SU-DHL-6 (cell line): Measurements from ENCODE around the gene CXCR1.

ENCODE experiments used
- H2AFZ ChIP-seq: fragments of 200-600 bp; sonication (generic); 2 replicates; pipeline ENCODE4 v1.6.1; 2014; ENCODE audit warnings: low read depth, mild to moderate bottlenecking, moderate library complexity, mixed read lengths, antibody characterized with exemption, low read length; ENCODE audit not compliant: severe bottlenecking
- H3F3A ChIP-seq: fragments of 200-600 bp; shearing (Covaris generic); 2 replicates; pipeline ENCODE4 v1.6.0; 2016; ENCODE audit warnings: antibody characterized with exemption, mild to moderate bottlenecking; ENCODE audit not compliant: insufficient read depth
- H3K27ac ChIP-seq: fragments of 200-600 bp; sonication (generic); 2 replicates; pipeline ENCODE4 v1.5.1; 2016; ENCODE audit warnings: low read depth, mild to moderate bottlenecking, low read length, moderate library complexity, mixed read lengths
- H3K27me3 ChIP-seq: fragments of 200-600 bp; sonication (generic), shearing (Covaris generic); 2 replicates; pipeline ENCODE4 v1.6.0; 2014; ENCODE audit warnings: mild to moderate bottlenecking, low read length
- H3K36me3 ChIP-seq: fragments of 200-600 bp; sonication (generic); 2 replicates; pipeline ENCODE4 v1.6.1; 2014; ENCODE audit warnings: mild to moderate bottlenecking, low read length, mixed read lengths
- H3K4me2 ChIP-seq: fragments of 300-600, 200-600 bp; shearing (Covaris generic), sonication (generic); 2 replicates; pipeline ENCODE4 v1.6.0; 2014; ENCODE audit warnings: low read length, low read depth, mild to moderate bottlenecking; ENCODE audit not compliant: poor library complexity, severe bottlenecking
- H3K4me3 ChIP-seq: fragments of 200-600 bp; sonication (generic); 2 replicates; pipeline ENCODE4 v1.5.1; 2014; ENCODE audit warnings: antibody characterized with exemption, low read length, mild to moderate bottlenecking, mixed read lengths; ENCODE audit not compliant: insufficient read depth, poor library complexity, severe bottlenecking
- H3K79me2 ChIP-seq: fragments of 200-600 bp; sonication (generic); 2 replicates; pipeline ENCODE4 v1.6.1; 2014; ENCODE audit warnings: mild to moderate bottlenecking, low read length, moderate library complexity; ENCODE audit not compliant: insufficient read depth
- H3K9ac ChIP-seq: fragments of 200-600 bp; sonication (generic); 2 replicates; pipeline ENCODE4 v1.7.0; 2014; ENCODE audit warnings: mild to moderate bottlenecking, low read length
- H3K9me2 ChIP-seq: fragments of 200-600 bp; sonication (generic); replicated peaks from 2 replicates; pipeline ENCODE4 v1.6.1; 2014; ENCODE audit warnings: low read length; ENCODE audit not compliant: insufficient read depth
- H3K9me3 ChIP-seq: fragments of 200-600 bp; sonication (generic); 2 replicates; pipeline ENCODE4 v1.6.1; 2014; ENCODE audit warnings: low read length, mixed read lengths; ENCODE audit not compliant: insufficient read depth
- H4K20me1 ChIP-seq: fragments of 200-600 bp; sonication (generic); 2 replicates; pipeline ENCODE4 v1.6.1; 2014; ENCODE audit warnings: low read depth, mild to moderate bottlenecking, antibody characterized with exemption, low read length, moderate library complexity, mixed read lengths
- CTCF ChIP-seq: fragments of 200-600 bp; sonication (generic); IDR thresholded peaks from one replicate; pipeline ENCODE4 v1.5.1; 2017; ENCODE audit warnings: antibody characterized with exemption, mild to moderate bottlenecking, low read length, moderate library complexity; ENCODE audit not compliant: insufficient read depth, poor library complexity, severe bottlenecking
- EZH2phosphoT487 ChIP-seq: fragments of 200-600 bp; sonication (generic), shearing (Covaris generic); conservative IDR thresholded peaks from 2 replicates; pipeline ENCODE4 v1.6.1; 2018; ENCODE audit warnings: mild to moderate bottlenecking, antibody characterized with exemption, low read length, moderate library complexity, mixed read lengths

The CXCR1 gene

GRCh38 chr2:218168016-218168415 lies 1.3 kb upstream of the CXCR1 start:
- TF ChIP-seq EZH2phosphoT487 (no peak), CTCF (no peak)
- H4K20me1 ChIP-seq, result no peaks in the 10 kb centered on the region

GRCh38 chr2:218162814-218163213 lies 3.9 kb downstream of the CXCR1 start:
- H3F3A ChIP-seq, result no peaks in the 10 kb centered on the region
- H3K4me2 ChIP-seq, result no peak overlapping the region
- H3K9me3 ChIP-seq, result no peaks in the 10 kb centered on the region
- H3K27ac ChIP-seq, result no peak overlapping the region
- H4K20me1 ChIP-seq, result no peaks in the 10 kb centered on the region
- H3K36me3 ChIP-seq, result no peaks in the 10 kb centered on the region
- no peaks in the 10 kb centered on the region for H3K9me2 ChIP-seq
- no peak overlapping the region for H3K9ac ChIP-seq
- TF ChIP-seq EZH2phosphoT487 (no peak), CTCF (no peak)
- H3K4me3 ChIP-seq, result no peak overlapping the region
- no peaks in the 10 kb centered on the region for H3K27me3 ChIP-seq
- H3K79me2 ChIP-seq, result no peaks in the 10 kb centered on the region
- H2AFZ ChIP-seq, result no peak overlapping the region

More at GRCh38 chr2:218168016-218168415, 1.3 kb upstream of the CXCR1 start:
- Histone ChIP-seq H3K79me2 (no peaks in the 10 kb centered on the region), H3K9me3 (no peaks in the 10 kb centered on the region), H3K4me3 (no peak overlapping the region), H3K27me3 (no peaks in the 10 kb centered on the region), H3F3A (no peaks in the 10 kb centered on the region), H3K9me2 (no peaks in the 10 kb centered on the region), H3K4me2 (no peak overlapping the region), H3K27ac (no peak overlapping the region), H2AFZ (no peak overlapping the region), H3K36me3 (no peaks in the 10 kb centered on the region), H3K9ac (no peak overlapping the region)

GRCh38 chr2:218161644-218162043 lies 5.1 kb downstream of the CXCR1 start:
- no peak overlapping the region for H3K4me3 ChIP-seq
- H3F3A ChIP-seq, result no peaks in the 10 kb centered on the region
- no peak overlapping the region for H3K27ac ChIP-seq
- no peaks in the 10 kb centered on the region for H3K9me3 ChIP-seq
- H3K79me2 ChIP-seq, result no peaks in the 10 kb centered on the region
- H3K4me2 ChIP-seq, result no peak overlapping the region
- no peaks in the 10 kb centered on the region for H4K20me1 ChIP-seq
- no peak overlapping the region for H3K9ac ChIP-seq
- TF ChIP-seq EZH2phosphoT487, result no peak
- no peak for TF ChIP-seq CTCF
- no peak overlapping the region for H2AFZ ChIP-seq
- no peaks in the 10 kb centered on the region for H3K36me3 ChIP-seq
- H3K9me2 ChIP-seq, result no peaks in the 10 kb centered on the region
- H3K27me3 ChIP-seq, result no peaks in the 10 kb centered on the region
